SK-N-SH (cell line): Measurements from ENCODE around the gene NEK6. TPM values are rescaled to one million over a fixed set of nuclear protein-coding genes. Genes with fewer than 3 reads are reported as not detected.

Source experiments
- CTCF ChIA-PET: fragments of 300-600, 350-600 bp; formaldehyde crosslinking; extraction: SDS; loops from one replicate; lab custom pipeline; 2021; lab: Yijun Ruan, JAX
- POLR2A ChIA-PET: fragments of 350-600 bp; sonication (Branson Sonifier 250); formaldehyde crosslinking; extraction: SDS; loops from one replicate; lab custom pipeline; 2020; ENCODE audit warnings: antibody characterized with exemption, inconsistent platforms; lab: Yijun Ruan, JAX
- DNase-seq: peaks from one replicate; pipeline ENCODE4 v3.0.0; 2012
- H2AFZ ChIP-seq: fragments of 200-600 bp; sonication (generic); 2 replicates; pipeline ENCODE4 v1.8.1; 2016; ENCODE audit warnings: antibody characterized with exemption, mild to moderate bottlenecking, low read depth
- H3F3A ChIP-seq: fragments of 200-600 bp; sonication (generic); replicated peaks from 2 replicates; pipeline ENCODE3; 2016; ENCODE audit warnings: antibody characterized with exemption, mild to moderate bottlenecking; ENCODE audit not compliant: insufficient read depth
- H3K27ac ChIP-seq, 2 experiments: fragments of 200-500 bp in 1 of 2; fragments of 200-600 bp in 1 of 2; sonication (Bioruptor generic) in 1 of 2; sonication (generic), shearing (Covaris generic) in 1 of 2; 2 replicates each; pipeline versions ENCODE4 v1.5.1 to v1.6.1; 2014 to 2016; ENCODE audit warnings: low read depth in 2 of 2, inconsistent platforms in 1 of 2, low read length in 1 of 2, mild to moderate bottlenecking in 1 of 2, mixed read lengths in 1 of 2
- H3K27me3 ChIP-seq: fragments of 200-600 bp; sonication (generic), shearing (Covaris generic); 2 replicates; pipeline ENCODE4 v1.6.1; 2016; ENCODE audit warnings: mixed run types; ENCODE audit not compliant: insufficient read depth
- H3K36me3 ChIP-seq, 2 experiments: fragments of 200-500 bp in 1 of 2; fragments of 200-600 bp in 1 of 2; sonication (Bioruptor generic) in 1 of 2; sonication (generic) in 1 of 2; replicated peaks in 1 of 2; 2 replicates each; pipeline versions ENCODE3 to v1.5.1; 2014 to 2016; ENCODE audit warnings: low read length in 1 of 2, mild to moderate bottlenecking in 1 of 2; ENCODE audit not compliant: insufficient read depth in 2 of 2, control insufficient read depth in 1 of 2
- H3K4me1 ChIP-seq, 2 experiments: fragments of 200-500 bp in 1 of 2; fragments of 200-600 bp in 1 of 2; sonication (Bioruptor generic) in 1 of 2; sonication (generic), shearing (Covaris generic) in 1 of 2; 2 replicates each; pipeline versions ENCODE4 v1.5.1 to v1.6.1; 2014 to 2016; ENCODE audit warnings: low read depth in 1 of 2, low read length in 1 of 2, mixed run types in 1 of 2; ENCODE audit not compliant: insufficient read depth in 2 of 2, control insufficient read depth in 1 of 2
- H3K4me2 ChIP-seq: fragments of 200-600 bp; sonication (generic), shearing (Covaris generic); 2 replicates; pipeline ENCODE4 v1.6.1; 2017; ENCODE audit warnings: mixed run types
- H3K4me3 ChIP-seq, 2 experiments: fragments of 200-500 bp in 1 of 2; fragments of 200-600 bp in 1 of 2; sonication (Bioruptor generic) in 1 of 2; sonication (generic), shearing (Covaris generic) in 1 of 2; 2 replicates each; pipeline versions ENCODE4 v1.5.1 to v1.8.1; 2014 to 2016; ENCODE audit warnings: low read depth in 2 of 2, inconsistent platforms in 1 of 2, low read length in 1 of 2, mild to moderate bottlenecking in 1 of 2, mixed read lengths in 1 of 2, moderate library complexity in 1 of 2
- H3K79me2 ChIP-seq: fragments of 200-600 bp; sonication (generic); 2 replicates; pipeline ENCODE4 v1.8.1; 2017; ENCODE audit warnings: mild to moderate bottlenecking; ENCODE audit not compliant: insufficient read depth
- H3K9ac ChIP-seq: fragments of 200-600 bp; sonication (generic); 2 replicates; pipeline ENCODE4 v1.6.1; 2017; ENCODE audit warnings: mixed run types
- H3K9me2 ChIP-seq: fragments of 200-600 bp; sonication (generic); 2 replicates; pipeline ENCODE4 v1.6.1; 2017; ENCODE audit warnings: mixed run types
- H3K9me3 ChIP-seq: fragments of 200-600 bp; sonication (generic); 2 replicates; pipeline ENCODE4 v1.6.1; 2017; ENCODE audit warnings: mixed run types, mild to moderate bottlenecking, moderate library complexity
- H4K20me1 ChIP-seq: fragments of 200-600 bp; sonication (generic); 2 replicates; pipeline ENCODE4 v1.6.1; 2017; ENCODE audit warnings: mild to moderate bottlenecking, mixed run types; ENCODE audit not compliant: insufficient read depth
- CTCF ChIP-seq: fragments of 200-600 bp; sonication (generic); IDR thresholded peaks from 2 replicates; pipeline ENCODE4 v1.6.1; 2017; ENCODE audit warnings: antibody characterized with exemption, mild to moderate bottlenecking, moderate library complexity
- EP300 ChIP-seq, 2 experiments: IDR thresholded peaks; 2 replicates each; pipeline versions ENCODE4 v1.4.0 to v1.6.1; 2012; ENCODE audit warnings: borderline replicate concordance in 1 of 2, low read depth in 1 of 2, low read length in 1 of 2
- FOXM1 ChIP-seq: IDR thresholded peaks from 2 replicates; pipeline ENCODE4 v1.4.0; 2012; ENCODE audit warnings: low read depth, mild to moderate bottlenecking
- GABPA ChIP-seq: IDR thresholded peaks from 2 replicates; pipeline ENCODE4 v1.4.0; 2012; ENCODE audit warnings: low read depth, mild to moderate bottlenecking
- GATA2 ChIP-seq: sonication (generic); formaldehyde crosslinking; IDR thresholded peaks from 2 replicates; pipeline ENCODE4 v1.5.0; 2020; ENCODE audit warnings: mild to moderate bottlenecking, missing genetic modification reagents
- JUND ChIP-seq: IDR thresholded peaks from 2 replicates; pipeline ENCODE4 v1.4.0; 2012
- MAX ChIP-seq: IDR thresholded peaks from 2 replicates; pipeline ENCODE4 v1.4.0; 2012; ENCODE audit warnings: low read depth
- MEF2A ChIP-seq: IDR thresholded peaks from 2 replicates; pipeline ENCODE4 v1.4.0; 2012; ENCODE audit warnings: low read depth, borderline replicate concordance
- NFIC ChIP-seq: IDR thresholded peaks from 2 replicates; pipeline ENCODE4 v1.4.0; 2012; ENCODE audit warnings: borderline replicate concordance
- PBX3 ChIP-seq: IDR thresholded peaks from 2 replicates; pipeline ENCODE4; 2012
- RAD21 ChIP-seq: IDR thresholded peaks from 2 replicates; pipeline ENCODE4 v1.6.1; 2012; ENCODE audit warnings: mild to moderate bottlenecking, low read length
- RFX5 ChIP-seq: IDR thresholded peaks from 2 replicates; pipeline ENCODE4 v1.6.1; 2012; ENCODE audit warnings: mild to moderate bottlenecking, improper control_type of control experiment, low read length
- TAF1 ChIP-seq: IDR thresholded peaks from 2 replicates; pipeline ENCODE4 v1.6.1; 2012; ENCODE audit warnings: low read depth, mild to moderate bottlenecking, low read length, moderate library complexity, borderline replicate concordance
- TCF12 ChIP-seq: IDR thresholded peaks from 2 replicates; pipeline ENCODE4 v1.4.0; 2012
- USF1 ChIP-seq: IDR thresholded peaks from 2 replicates; pipeline ENCODE4 v1.4.0; 2012; ENCODE audit warnings: low read depth, borderline replicate concordance
- USF2 ChIP-seq: fragments of 150-350 bp; IDR thresholded peaks from 2 replicates; pipeline ENCODE4 v1.6.1; 2017; ENCODE audit warnings: antibody characterized with exemption, low read length, low read depth, borderline replicate concordance
- YY1 ChIP-seq: IDR thresholded peaks from 2 replicates; pipeline ENCODE4 v1.4.0; 2012; ENCODE audit warnings: low read depth, mild to moderate bottlenecking
- WGBS: methylation state at CpG from one replicate; pipeline ENCODE4 v1.1.6; 2017; ENCODE audit warnings: low lambda C conversion rate; 5-methylcytosine and 5-hydroxymethylcytosine counted together
- polyA plus RNA-seq, 3 experiments: library from polyadenylated mRNA; depleted of rRNA; stranded (reverse); fragments of >200 nt; gene quantifications; 2 replicates each; pipeline ENCODE4 v1.2.3, GENCODE V29; 2012

The NEK6 gene
- polyA plus RNA-seq, 1 of the 3 experiments (the other 2 are of a cell fraction), result 89.8 TPM

- Histone ChIP-seq H3K36me3 (peaks cover 6 to 15% of the 10 kb centered on the region in 2 experiments), H3F3A (peaks cover 26% of the 10 kb centered on the region), H3K9me3 (no peaks in the 10 kb centered on the region), H3K27ac (peak overlapping the region in 1 of 2 experiments; percentile 89; a peak in 1 of 4 replicates), H2AFZ (no peak overlapping the region), H3K4me3 (no peak overlapping the region), H3K9me2 (no peaks in the 10 kb centered on the region), H3K4me1 (peaks cover 11 to 37% of the 10 kb centered on the region in 2 experiments; a peak in 3 of 4 replicates), H4K20me1 (peaks cover 44% of the 10 kb centered on the region), H3K9ac (no peak overlapping the region), H3K27me3 (no peaks in the 10 kb centered on the region), H3K79me2 (peaks cover 98% of the 10 kb centered on the region), H3K4me2 (no peak overlapping the region)
- ChIA-PET CTCF (no interaction called here), POLR2A (no interaction called here)
- no peak for TF ChIP-seq GATA2
- TF ChIP-seq PBX3, result no peak
- TF ChIP-seq NFIC, result no peak
- TF ChIP-seq GABPA, result no peak
- TF ChIP-seq MAX, result no peak
- TF ChIP-seq RAD21, result no peak
- TF ChIP-seq CTCF, result no peak
- no peak for TF ChIP-seq YY1
- TF ChIP-seq RFX5, result no peak
- no peak for TF ChIP-seq FOXM1
- no peak for TF ChIP-seq TAF1
- no peak for TF ChIP-seq MEF2A
- TF ChIP-seq JUND, result no peak
- WGBS, result 95% methylated on average over 13 of the region's 13 CpGs
- DNase-seq, result no peak
Observed at GRCh38 chr9:124268661-124269060, 10.9 kb downstream of the NEK6 start.

- Histone ChIP-seq H4K20me1 (peaks cover 53% of the 10 kb centered on the region), H3K9me3 (no peaks in the 10 kb centered on the region), H3K27me3 (no peaks in the 10 kb centered on the region), H3K27ac (no peak overlapping the region), H3K4me1 (peaks cover 11 to 37% of the 10 kb centered on the region in 2 experiments; a peak in 3 of 4 replicates), H3K36me3 (peaks cover 5 to 14% of the 10 kb centered on the region in 2 experiments), H3K9me2 (no peaks in the 10 kb centered on the region), H3F3A (peaks cover 26% of the 10 kb centered on the region), H3K9ac (no peak overlapping the region), H2AFZ (no peak overlapping the region), H3K4me2 (no peak overlapping the region), H3K4me3 (no peak overlapping the region), H3K79me2 (peaks cover 98% of the 10 kb centered on the region)
- 89% methylated on average over 6 of the region's 6 CpGs for WGBS
- no peak for DNase-seq
- ChIA-PET CTCF (no interaction called here), POLR2A (no interaction called here)
- TF ChIP-seq TAF1 (no peak), TCF12 (no peak), EP300 (IDR thresholded peaks at IDR 0.05; ENCODE audit: borderline replicate concordance in 1 of 2, low read depth in 1 of 2, low read length in 1 of 2) (no peak), USF1 (no peak), USF2 (no peak)
Observed at GRCh38 chr9:124269556-124269955, 11.8 kb downstream of the NEK6 start.
